IPS DF 4.7 (cell line): ENCODE results near the gene NBPF1.
"Not testable (repeated sequence)": the region's sequence is repeated elsewhere in the genome, so short reads cannot be mapped to it uniquely, and the experiment has no call there.

Source experiments
- DNase-seq: peaks from one replicate; pipeline ENCODE4 v3.0.0-alpha.2; 2013; ENCODE audit warnings: low spot score; ENCODE audit errors: extremely low read depth

NBPF1 gene

GRCh38 chr1:16623812-16624719, 10.7 kb upstream of the NBPF1 start:
- DNase-seq = not testable (repeated sequence)

- DNase-seq = not testable (repeated sequence)
Measured at GRCh38 chr1:16623337-16623736, 10.0 kb upstream of the NBPF1 start.

- DNase-seq = not testable (repeated sequence)
Measured at GRCh38 chr1:16621681-16622315, 8.4 kb upstream of the NBPF1 start.

GRCh38 chr1:16621300-16621658, 7.9 kb upstream of the NBPF1 start:
- DNase-seq = no peak

GRCh38 chr1:16619803-16620501, 6.6 kb upstream of the NBPF1 start:
- not testable (repeated sequence) for DNase-seq

GRCh38 chr1:16618719-16619118, 5.4 kb upstream of the NBPF1 start:
- DNase-seq = peak; percentile 60

- no peak for DNase-seq
Measured at GRCh38 chr1:16617778-16618580, 4.6 kb upstream of the NBPF1 start.

GRCh38 chr1:16617114-16617631, 3.8 kb upstream of the NBPF1 start:
- no peak for DNase-seq

GRCh38 chr1:16615253-16616252, 2.2 kb upstream of the NBPF1 start:
- no peak for DNase-seq

GRCh38 chr1:16614361-16615252, 1.2 kb upstream of the NBPF1 start:
- DNase-seq = no peak

GRCh38 chr1:16612332-16613172, 812 bp downstream of the NBPF1 start:
- DNase-seq = no peak

- DNase-seq = not testable (repeated sequence)
Measured at GRCh38 chr1:16611981-16612331, 1.4 kb downstream of the NBPF1 start.

GRCh38 chr1:16611164-16611563, 2.2 kb downstream of the NBPF1 start:
- DNase-seq = not testable (repeated sequence)

- DNase-seq = not testable (repeated sequence)
Measured at GRCh38 chr1:16610553-16610952, 2.8 kb downstream of the NBPF1 start.

GRCh38 chr1:16609761-16610160, 3.6 kb downstream of the NBPF1 start:
- not testable (repeated sequence) for DNase-seq

- no peak for DNase-seq
Measured at GRCh38 chr1:16608838-16609560, 4.4 kb downstream of the NBPF1 start.
